ENCODE data around the gene HOXD4. TPM values are rescaled to one million over a fixed set of nuclear protein-coding genes. Genes with fewer than 3 reads are reported as not detected.

HOXD4 gene
- total RNA-seq, 2 experiments from 2014 or later: not detected

DNA sequence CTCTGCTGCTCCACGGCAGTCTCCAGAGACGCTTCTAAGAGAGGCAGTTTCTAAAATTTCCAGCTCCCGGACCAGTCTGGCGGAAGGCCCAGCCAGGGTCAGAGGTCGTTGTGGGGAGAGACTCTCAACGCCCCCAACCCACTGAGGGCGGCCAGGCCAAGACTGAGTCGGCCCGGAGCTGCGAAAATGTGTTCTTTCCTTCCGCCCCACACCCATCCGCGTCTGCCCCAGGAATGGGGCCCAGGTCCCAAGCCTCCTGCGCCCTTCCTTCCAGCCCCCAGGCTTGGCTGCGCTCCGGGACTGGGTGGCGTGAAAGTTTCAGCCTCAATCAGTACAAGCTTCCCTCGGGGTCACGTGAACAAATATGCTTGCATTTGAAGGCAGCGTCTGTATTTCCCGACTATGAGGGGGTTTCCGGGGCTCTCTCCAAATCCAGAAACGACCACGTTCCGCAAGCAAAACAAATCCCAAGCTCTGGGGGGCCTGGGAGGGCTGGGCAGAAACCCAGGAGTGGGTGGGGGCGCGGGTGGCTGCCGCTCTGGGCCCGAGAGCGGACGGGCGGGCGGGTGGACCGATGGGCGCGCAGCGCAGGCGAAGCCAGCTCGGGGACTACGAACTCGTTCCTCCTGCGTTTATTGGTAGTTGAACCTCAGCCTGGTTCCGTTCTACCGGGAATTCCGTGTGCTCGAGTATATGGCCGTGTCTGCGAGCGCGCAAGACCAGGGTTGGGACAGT, 9.1 kb downstream of the HOXD4 start:
- ATAC-seq (ENCODE audit: poor library complexity) (no peak), DNase-seq (no peak)
- Histone ChIP-seq H3K36me3 (ENCODE audit: insufficient read depth, low read length) (no peaks in the 10 kb centered on the region), H3K9me3 (ENCODE audit: control insufficient read depth in 1 of 2, insufficient read depth in 1 of 2, low read length in 2 of 2) (peaks cover 0 to 79% of the 10 kb centered on the region in 2 experiments), H3K27ac (ENCODE audit: low read depth in 1 of 2, low read length in 2 of 2) (no peak overlapping the region), H3K4me1 (ENCODE audit: insufficient read depth, low read length) (peaks cover 33% of the 10 kb centered on the region), H3K27me3 (ENCODE audit: control insufficient read depth in 1 of 2, insufficient read depth in 2 of 2, low read length in 2 of 2) (peaks cover 81 to 99% of the 10 kb centered on the region in 2 experiments), H3K4me3 (ENCODE audit: low read length) (no peak overlapping the region)
- ChIA-PET POLR2A (no interaction called here), CTCF (no interaction called here)
- Mint-ChIP-seq H3K36me3 (ENCODE audit: low read depth) (peaks cover 5% of the 10 kb centered on the region), H3K27ac (no peak overlapping the region), H3K4me1 (ENCODE audit: low read depth) (peaks cover 32% of the 10 kb centered on the region), H3K9me3 (no peaks in the 10 kb centered on the region), H3K27me3 (peaks cover 93% of the 10 kb centered on the region), H3K4me3 (no peak overlapping the region)
- TF ChIP-seq, protein P1, sequence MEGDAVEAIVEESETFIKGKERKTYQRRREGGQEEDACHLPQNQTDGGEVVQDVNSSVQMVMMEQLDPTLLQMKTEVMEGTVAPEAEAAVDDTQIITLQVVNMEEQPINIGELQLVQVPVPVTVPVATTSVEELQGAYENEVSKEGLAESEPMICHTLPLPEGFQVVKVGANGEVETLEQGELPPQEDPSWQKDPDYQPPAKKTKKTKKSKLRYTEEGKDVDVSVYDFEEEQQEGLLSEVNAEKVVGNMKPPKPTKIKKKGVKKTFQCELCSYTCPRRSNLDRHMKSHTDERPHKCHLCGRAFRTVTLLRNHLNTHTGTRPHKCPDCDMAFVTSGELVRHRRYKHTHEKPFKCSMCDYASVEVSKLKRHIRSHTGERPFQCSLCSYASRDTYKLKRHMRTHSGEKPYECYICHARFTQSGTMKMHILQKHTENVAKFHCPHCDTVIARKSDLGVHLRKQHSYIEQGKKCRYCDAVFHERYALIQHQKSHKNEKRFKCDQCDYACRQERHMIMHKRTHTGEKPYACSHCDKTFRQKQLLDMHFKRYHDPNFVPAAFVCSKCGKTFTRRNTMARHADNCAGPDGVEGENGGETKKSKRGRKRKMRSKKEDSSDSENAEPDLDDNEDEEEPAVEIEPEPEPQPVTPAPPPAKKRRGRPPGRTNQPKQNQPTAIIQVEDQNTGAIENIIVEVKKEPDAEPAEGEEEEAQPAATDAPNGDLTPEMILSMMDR (IDR thresholded peaks at IDR 0.05): no peak
- intact Hi-C loops (cut with DNase I, micrococcal nuclease): no loop called here

DNA sequence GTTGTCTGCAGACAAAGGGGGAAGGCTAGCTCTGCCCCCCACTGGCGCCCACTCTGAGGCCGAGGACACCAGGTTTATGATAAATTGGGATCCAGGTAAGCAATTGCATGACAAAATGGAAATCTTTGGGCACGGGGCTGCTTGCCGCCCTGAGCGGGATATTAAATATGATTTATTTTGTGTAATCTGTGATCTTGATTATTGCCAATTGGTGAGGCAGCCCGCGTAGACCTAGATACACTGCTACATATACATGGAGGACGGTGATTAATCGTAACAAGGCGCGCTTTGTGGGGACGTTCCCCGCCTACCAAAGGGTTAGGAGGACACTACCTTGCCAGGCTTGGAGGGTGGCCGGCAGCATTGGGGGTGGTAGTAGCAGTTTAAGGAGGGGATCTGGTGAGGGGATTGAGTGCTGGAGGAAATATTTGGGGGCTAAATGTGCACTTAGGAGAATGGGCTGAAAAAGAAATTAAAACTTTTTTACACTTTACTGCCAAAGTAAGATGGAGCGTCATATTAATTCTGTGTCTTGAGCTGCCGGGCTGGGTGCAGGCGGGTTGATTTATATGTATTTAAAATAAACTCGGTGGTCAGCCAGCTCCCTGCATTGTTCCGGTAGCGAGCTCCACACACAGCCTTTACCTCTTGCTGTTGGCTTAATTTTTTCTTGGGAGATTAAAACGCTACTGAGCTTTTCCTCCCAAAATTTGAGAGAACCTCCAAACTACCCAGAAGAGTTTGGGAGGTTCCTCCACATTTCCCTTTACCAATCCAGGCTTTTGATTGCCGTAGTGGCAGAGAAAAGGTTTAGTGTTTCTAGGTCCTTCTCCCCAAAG, 9.9 kb downstream of the HOXD4 start:
- peaks cover 32% of the 10 kb centered on the region for H3K4me1 Mint-ChIP-seq (ENCODE audit: low read depth)
- Histone ChIP-seq H3K27me3 (ENCODE audit: control insufficient read depth in 1 of 2, insufficient read depth in 2 of 2, low read length in 2 of 2) (peaks cover 86 to 99% of the 10 kb centered on the region in 2 experiments), H3K4me3 (ENCODE audit: low read length) (no peak overlapping the region), H3K36me3 (ENCODE audit: insufficient read depth, low read length) (no peaks in the 10 kb centered on the region), H3K27ac (ENCODE audit: low read depth in 1 of 2, low read length in 2 of 2) (no peak overlapping the region), H3K9me3 (ENCODE audit: control insufficient read depth in 1 of 2, insufficient read depth in 1 of 2, low read length in 2 of 2) (peaks cover 0 to 78% of the 10 kb centered on the region in 2 experiments), H3K4me1 (ENCODE audit: insufficient read depth, low read length) (peaks cover 35% of the 10 kb centered on the region)
- no peak for DNase-seq
- intact Hi-C loops (cut with DNase I, micrococcal nuclease): no loop called here
- H3K27me3 Mint-ChIP-seq: peaks cover 93% of the 10 kb centered on the region
- H3K9me3 Mint-ChIP-seq: no peaks in the 10 kb centered on the region
- H3K4me3 Mint-ChIP-seq: no peak overlapping the region
- no peak overlapping the region for H3K27ac Mint-ChIP-seq
- TF ChIP-seq, protein P1 (IDR thresholded peaks at IDR 0.05): no peak
- POLR2A ChIA-PET: no interaction called here
- CTCF ChIA-PET: no interaction called here
- H3K36me3 Mint-ChIP-seq (ENCODE audit: low read depth): peaks cover 5% of the 10 kb centered on the region
- no peak for ATAC-seq (ENCODE audit: poor library complexity)

DNA sequence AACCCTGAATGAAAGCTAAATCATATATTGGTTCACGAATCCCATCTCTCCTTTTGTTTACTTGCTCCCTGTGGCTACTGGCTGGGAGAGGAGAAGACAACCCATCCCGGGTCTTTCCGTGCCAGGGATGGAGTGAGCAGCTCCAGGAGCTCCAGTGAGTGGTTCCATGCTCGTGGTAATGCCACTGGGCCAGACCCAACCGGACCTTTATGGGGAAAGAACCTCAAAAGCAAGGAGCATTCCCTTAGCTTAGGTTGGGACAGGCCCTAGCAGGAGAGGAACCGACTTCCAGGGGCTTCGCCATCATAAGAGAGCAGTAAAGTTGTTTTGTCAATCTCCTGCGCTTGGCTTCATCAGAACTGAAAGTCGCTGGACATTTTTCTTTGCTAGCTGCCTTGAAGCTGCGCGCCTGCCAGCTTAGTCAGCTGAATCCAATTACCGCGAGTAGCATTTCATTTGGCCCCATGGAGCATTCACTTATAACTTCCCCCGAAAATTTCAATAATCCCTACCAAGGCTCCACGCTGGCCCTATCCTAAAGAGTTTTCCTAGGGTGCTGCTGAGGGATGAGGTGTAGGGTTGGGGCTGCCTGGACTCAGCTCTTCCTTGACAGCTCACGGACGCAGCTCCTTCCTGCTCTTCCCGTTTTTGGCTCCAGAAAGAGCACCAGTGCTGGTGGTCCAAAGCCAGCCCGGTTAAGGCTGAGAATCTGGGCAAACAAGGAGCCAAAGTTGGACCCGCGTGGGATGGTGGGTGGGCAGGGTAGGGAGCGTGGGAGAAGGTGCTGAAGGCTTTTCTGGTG, 10.7 kb downstream of the HOXD4 start:
- Mint-ChIP-seq H3K4me3 (no peak overlapping the region), H3K27me3 (peaks cover 95% of the 10 kb centered on the region), H3K9me3 (no peaks in the 10 kb centered on the region), H3K4me1 (ENCODE audit: low read depth) (peaks cover 28% of the 10 kb centered on the region), H3K36me3 (ENCODE audit: low read depth) (peaks cover 5% of the 10 kb centered on the region), H3K27ac (no peak overlapping the region)
- Histone ChIP-seq H3K36me3 (ENCODE audit: insufficient read depth, low read length) (no peaks in the 10 kb centered on the region), H3K4me3 (ENCODE audit: low read length) (no peak overlapping the region), H3K9me3 (ENCODE audit: control insufficient read depth in 1 of 2, insufficient read depth in 1 of 2, low read length in 2 of 2) (peaks cover 0 to 72% of the 10 kb centered on the region in 2 experiments), H3K4me1 (ENCODE audit: insufficient read depth, low read length) (peaks cover 35% of the 10 kb centered on the region), H3K27ac (ENCODE audit: low read depth in 1 of 2, low read length in 2 of 2) (no peak overlapping the region), H3K27me3 (ENCODE audit: control insufficient read depth in 1 of 2, insufficient read depth in 2 of 2, low read length in 2 of 2) (peaks cover 85 to 99% of the 10 kb centered on the region in 2 experiments)
- DNase-seq (no peak), ATAC-seq (ENCODE audit: poor library complexity) (no peak)
- ChIA-PET CTCF (no interaction called here), POLR2A (no interaction called here)
- intact Hi-C loops (cut with DNase I, micrococcal nuclease): no loop called here
- TF ChIP-seq, protein P1 (IDR thresholded peaks at IDR 0.05): no peak
